HEK293 (cell line): Measurements from ENCODE around the gene TMEM259.

Experiments used
- CTCF ChIA-PET: fragments of 350-600 bp; formaldehyde crosslinking; extraction: SDS; loops from one replicate; lab custom pipeline; 2021; ENCODE audit warnings: antibody characterized with exemption; lab: Yijun Ruan, JAX
- POLR2A ChIA-PET: fragments of 300-600 bp; formaldehyde crosslinking; extraction: SDS; loops from one replicate; lab custom pipeline; 2020; ENCODE audit warnings: antibody characterized with exemption, inconsistent platforms; lab: Yijun Ruan, JAX
- H3K27ac ChIP-seq: fragments of 200-500 bp; sonication (Bioruptor generic); 2 replicates; pipeline ENCODE4 v1.5.1; 2014; ENCODE audit warnings: low read depth, low read length, control low read depth, inconsistent platforms; ENCODE audit errors: extremely low read depth
- H3K36me3 ChIP-seq, 2 experiments: fragments of 200-500 bp in 1 of 2; sonication (Bioruptor generic) in 1 of 2; 1 replicate in 1 of 2; 2 replicates in 1 of 2; pipeline ENCODE4 v1.5.1; 2014 to 2017; ENCODE audit warnings: inconsistent platforms in 2 of 2, low read length in 2 of 2; ENCODE audit not compliant: control insufficient read depth in 2 of 2, insufficient read depth in 1 of 2
- H3K4me1 ChIP-seq: fragments of 200-500 bp; sonication (Bioruptor generic); 2 replicates; pipeline ENCODE4 v1.5.1; 2014; ENCODE audit warnings: mild to moderate bottlenecking, low read length, inconsistent platforms; ENCODE audit not compliant: control insufficient read depth, insufficient read depth
- H3K4me3 ChIP-seq: 2 replicates; pipeline ENCODE4 v1.5.1; 2011; ENCODE audit warnings: low read depth, mild to moderate bottlenecking, control low read depth, low read length, moderate library complexity
- H3K9me3 ChIP-seq: fragments of 200-500 bp; sonication (Bioruptor generic); 2 replicates; pipeline ENCODE4 v1.5.1; 2014; ENCODE audit warnings: low read depth, low read length, inconsistent platforms; ENCODE audit not compliant: control insufficient read depth, insufficient read depth
- BCL11A ChIP-seq: fragments of 450-650 bp; formaldehyde crosslinking; IDR thresholded peaks from 2 replicates; pipeline ENCODE4 v1.5.1; 2016; ENCODE audit warnings: low read depth, missing biosample characterization, missing genetic modification characterization
- GLIS1 ChIP-seq: fragments of 450-650 bp; formaldehyde crosslinking; IDR thresholded peaks from 2 replicates; pipeline ENCODE4 v1.5.1; 2016; ENCODE audit warnings: missing biosample characterization, missing genetic modification characterization
- HOXA7 ChIP-seq: sonication (generic); formaldehyde crosslinking; IDR thresholded peaks from 2 replicates; pipeline ENCODE4 v1.8.1; 2022; ENCODE audit warnings: missing genetic modification reagents, borderline replicate concordance
- KLF1 ChIP-seq: fragments of 450-650 bp; formaldehyde crosslinking; IDR thresholded peaks from 2 replicates; pipeline ENCODE4 v1.5.1; 2016; ENCODE audit warnings: missing biosample characterization, missing genetic modification characterization
- KLF9 ChIP-seq: fragments of 450-650 bp; formaldehyde crosslinking; IDR thresholded peaks from 2 replicates; pipeline ENCODE4 v1.5.1; 2016; ENCODE audit warnings: missing biosample characterization, missing genetic modification characterization, low read depth
- SCRT2 ChIP-seq: fragments of 450-650 bp; formaldehyde crosslinking; IDR thresholded peaks from 2 replicates; pipeline ENCODE4 v1.5.1; 2016; ENCODE audit warnings: missing biosample characterization, missing genetic modification characterization
- SP2 ChIP-seq: fragments of 450-650 bp; formaldehyde crosslinking; IDR thresholded peaks from 2 replicates; pipeline ENCODE4 v1.5.1; 2016; ENCODE audit warnings: missing biosample characterization, missing genetic modification characterization
- ZFP37 ChIP-seq: fragments of 450-650 bp; formaldehyde crosslinking; IDR thresholded peaks from 2 replicates; pipeline ENCODE4 v1.5.1; 2016; ENCODE audit warnings: missing biosample characterization, missing genetic modification characterization
- ZNF157 ChIP-seq: fragments of 450-650 bp; formaldehyde crosslinking; IDR thresholded peaks from 2 replicates; pipeline ENCODE4 v1.5.1; 2016; ENCODE audit warnings: missing biosample characterization, missing genetic modification characterization
- ZNF169 ChIP-seq: fragments of 450-650 bp; formaldehyde crosslinking; IDR thresholded peaks from 2 replicates; pipeline ENCODE4 v1.5.1; 2016; ENCODE audit warnings: missing biosample characterization, missing genetic modification characterization
- ZNF202 ChIP-seq: fragments of 450-650 bp; formaldehyde crosslinking; IDR thresholded peaks from 2 replicates; pipeline ENCODE4 v1.5.1; 2016; ENCODE audit warnings: missing biosample characterization, missing genetic modification characterization, borderline replicate concordance
- ZNF302 ChIP-seq: fragments of 450-650 bp; formaldehyde crosslinking; IDR thresholded peaks from 2 replicates; pipeline ENCODE4 v1.5.1; 2016; ENCODE audit warnings: missing biosample characterization, missing genetic modification characterization, low read depth
- ZNF394 ChIP-seq: fragments of 450-650 bp; formaldehyde crosslinking; IDR thresholded peaks from 2 replicates; pipeline ENCODE4 v1.5.1; 2016; ENCODE audit warnings: missing biosample characterization, missing genetic modification characterization, mild to moderate bottlenecking, moderate library complexity, borderline replicate concordance
- ZNF560 ChIP-seq: fragments of 450-650 bp; formaldehyde crosslinking; IDR thresholded peaks from 2 replicates; pipeline ENCODE4 v1.5.1; 2017; ENCODE audit warnings: missing biosample characterization, missing genetic modification characterization, borderline replicate concordance
- TF ChIP-seq, protein P1 (sequence below): fragments of 450-650 bp; formaldehyde crosslinking; IDR thresholded peaks from 2 replicates; pipeline ENCODE4 v1.5.1; 2016; ENCODE audit warnings: missing biosample characterization, missing genetic modification characterization
- TF ChIP-seq, protein P2 (sequence below): fragments of 450-650 bp; formaldehyde crosslinking; IDR thresholded peaks from 2 replicates; pipeline ENCODE4 v1.5.1; 2016; ENCODE audit warnings: missing biosample characterization, missing genetic modification characterization

The TMEM259 gene

DNA sequence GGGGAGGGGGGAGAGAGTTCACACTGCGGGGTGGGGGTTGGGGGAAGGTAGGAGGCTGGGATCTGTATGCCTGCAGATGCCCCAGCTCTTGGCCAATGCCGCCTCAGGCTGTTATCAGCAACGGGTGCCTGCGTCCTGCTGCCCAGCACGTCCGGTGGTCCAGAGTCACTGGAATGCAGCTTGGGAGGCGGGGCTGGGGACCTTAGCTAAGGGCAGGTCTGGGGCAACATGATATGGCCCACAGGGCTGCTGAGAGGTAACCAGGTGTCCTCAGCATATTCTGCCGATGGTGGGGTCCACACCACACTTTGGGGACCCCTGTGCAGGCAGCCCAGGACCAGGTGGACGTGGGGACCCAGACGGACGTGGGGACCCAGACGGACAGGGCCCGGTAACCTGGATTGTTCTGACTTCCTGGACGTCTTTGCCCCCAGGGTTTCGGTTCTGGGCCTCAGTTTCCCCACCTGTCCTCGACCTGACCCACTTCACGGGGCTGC, 45.4 kb upstream of the TMEM259 start:
- ChIA-PET POLR2A (interaction anchor here (0.6 to 1.5 kb wide), 7 partner anchors 18 to 100 kb away, joined by 3 to 6 read pairs (median 3); partner anchors contain the start of gene GPX4), CTCF (interaction anchor here (0.7 to 1.5 kb wide), 4 partner anchors 9 to 26 kb away, joined by 3 to 6 read pairs (median 4); partner anchors contain the start of gene ABCA7)
- no peak overlapping the region for H3K27ac ChIP-seq
- peaks cover 2% of the 10 kb centered on the region; the same call in 1 of the 2 replicates for H3K4me1 ChIP-seq
- TF ChIP-seq SP2 (tag by site-specific recombination): no peak
- TF ChIP-seq, protein P1, sequence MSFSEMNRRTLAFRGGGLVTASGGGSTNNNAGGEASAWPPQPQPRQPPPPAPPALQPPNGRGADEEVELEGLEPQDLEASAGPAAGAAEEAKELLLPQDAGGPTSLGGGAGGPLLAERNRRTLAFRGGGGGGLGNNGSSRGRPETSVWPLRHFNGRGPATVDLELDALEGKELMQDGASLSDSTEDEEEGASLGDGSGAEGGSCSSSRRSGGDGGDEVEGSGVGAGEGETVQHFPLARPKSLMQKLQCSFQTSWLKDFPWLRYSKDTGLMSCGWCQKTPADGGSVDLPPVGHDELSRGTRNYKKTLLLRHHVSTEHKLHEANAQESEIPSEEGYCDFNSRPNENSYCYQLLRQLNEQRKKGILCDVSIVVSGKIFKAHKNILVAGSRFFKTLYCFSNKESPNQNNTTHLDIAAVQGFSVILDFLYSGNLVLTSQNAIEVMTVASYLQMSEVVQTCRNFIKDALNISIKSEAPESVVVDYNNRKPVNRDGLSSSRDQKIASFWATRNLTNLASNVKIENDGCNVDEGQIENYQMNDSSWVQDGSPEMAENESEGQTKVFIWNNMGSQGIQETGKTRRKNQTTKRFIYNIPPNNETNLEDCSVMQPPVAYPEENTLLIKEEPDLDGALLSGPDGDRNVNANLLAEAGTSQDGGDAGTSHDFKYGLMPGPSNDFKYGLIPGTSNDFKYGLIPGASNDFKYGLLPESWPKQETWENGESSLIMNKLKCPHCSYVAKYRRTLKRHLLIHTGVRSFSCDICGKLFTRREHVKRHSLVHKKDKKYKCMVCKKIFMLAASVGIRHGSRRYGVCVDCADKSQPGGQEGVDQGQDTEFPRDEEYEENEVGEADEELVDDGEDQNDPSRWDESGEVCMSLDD (tag by site-specific recombination): 0 out of 2 replicates have a peak, but pooled peaks have one; percentile 20
- TF ChIP-seq ZNF169 (tag by site-specific recombination): no peak
- no peak overlapping the region for H3K4me3 ChIP-seq
- peaks cover 0 to 3% of the 10 kb centered on the region in 2 experiments; a peak in 2 of 3 replicates for H3K36me3 ChIP-seq
- no peaks in the 10 kb centered on the region for H3K9me3 ChIP-seq

- POLR2A ChIA-PET: interaction anchor here (1.0 to 1.2 kb wide), 2 partner anchors 19 to 20 kb away, joined by 3 to 4 read pairs; no protein-coding TSS in a partner anchor
- TF ChIP-seq SCRT2 (tag by site-specific recombination) (0 out of 2 replicates have a peak, but pooled peaks have one; percentile 28), ZNF302 (no peak), BCL11A (no peak), ZNF157 (tag by site-specific recombination) (no peak), ZFP37 (0 out of 2 replicates have a peak, but pooled peaks have one; percentile 1), GLIS1 (tag by site-specific recombination) (0 out of 2 replicates have a peak, but pooled peaks have one; percentile 9), ZNF394 (0 out of 2 replicates have a peak, but pooled peaks have one; percentile 13), HOXA7 (CRISPR knock-in tag) (no peak), ZNF560 (tag by site-specific recombination) (no peak), ZNF202 (tag by site-specific recombination) (no peak), KLF1 (tag by site-specific recombination) (peak; percentile 86), KLF9 (tag by site-specific recombination) (no peak)
- TF ChIP-seq, protein P2, sequence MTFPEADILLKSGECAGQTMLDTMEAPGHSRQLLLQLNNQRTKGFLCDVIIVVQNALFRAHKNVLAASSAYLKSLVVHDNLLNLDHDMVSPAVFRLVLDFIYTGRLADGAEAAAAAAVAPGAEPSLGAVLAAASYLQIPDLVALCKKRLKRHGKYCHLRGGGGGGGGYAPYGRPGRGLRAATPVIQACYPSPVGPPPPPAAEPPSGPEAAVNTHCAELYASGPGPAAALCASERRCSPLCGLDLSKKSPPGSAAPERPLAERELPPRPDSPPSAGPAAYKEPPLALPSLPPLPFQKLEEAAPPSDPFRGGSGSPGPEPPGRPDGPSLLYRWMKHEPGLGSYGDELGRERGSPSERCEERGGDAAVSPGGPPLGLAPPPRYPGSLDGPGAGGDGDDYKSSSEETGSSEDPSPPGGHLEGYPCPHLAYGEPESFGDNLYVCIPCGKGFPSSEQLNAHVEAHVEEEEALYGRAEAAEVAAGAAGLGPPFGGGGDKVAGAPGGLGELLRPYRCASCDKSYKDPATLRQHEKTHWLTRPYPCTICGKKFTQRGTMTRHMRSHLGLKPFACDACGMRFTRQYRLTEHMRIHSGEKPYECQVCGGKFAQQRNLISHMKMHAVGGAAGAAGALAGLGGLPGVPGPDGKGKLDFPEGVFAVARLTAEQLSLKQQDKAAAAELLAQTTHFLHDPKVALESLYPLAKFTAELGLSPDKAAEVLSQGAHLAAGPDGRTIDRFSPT (tag by site-specific recombination): peak; percentile 84
- Histone ChIP-seq H3K4me1 (peaks cover 2% of the 10 kb centered on the region; the same call in 1 of the 2 replicates), H3K4me3 (no peak overlapping the region), H3K27ac (no peak overlapping the region), H3K36me3 (peaks cover 0 to 3% of the 10 kb centered on the region in 2 experiments; a peak in 2 of 3 replicates), H3K9me3 (no peaks in the 10 kb centered on the region)
- CTCF ChIA-PET: interaction anchor here (0.7 to 2.1 kb wide), 6 partner anchors 10 to 44 kb away, joined by 3 to 11 read pairs (median 5); partner anchors contain the start of genes ABCA7, CNN2 and RNU6-2
These were observed 44.7 kb upstream of the TMEM259 start for GRCh38 chr19:1065606-1066109.
